Activated B cell treated with CpG ODN at 0.5 μM for 24 hours (primary cell): ENCODE measurements around the gene PGBD1. TPM values are rescaled to one million over a fixed set of nuclear protein-coding genes. Genes with fewer than 3 reads are reported as not detected.

Experiments used
- ATAC-seq: fragments of 200-7000 bp; cut with Tn5 transposase; one replicate; pipeline ENCODE4 v1.10.0; 2021; ENCODE audit warnings: low read depth, mild to moderate bottlenecking, moderate library complexity
- CTCF ChIA-PET: fragments of 350-600 bp; sonication (Branson Sonifier 250); formaldehyde crosslinking; loops from one replicate; lab custom pipeline; 2021; ENCODE audit warnings: antibody characterized with exemption; lab: Charles Lee
- POLR2A ChIA-PET: fragments of 350-600 bp; sonication (Branson Sonifier 250); formaldehyde crosslinking; loops from one replicate; lab custom pipeline; 2021; ENCODE audit warnings: antibody characterized with exemption; lab: Charles Lee
- DNase-seq: peaks from one replicate; pipeline ENCODE4 v3.0.0; 2022
- H3K27ac Mint-ChIP-seq: one replicate; pipeline ENCODE4 v1.8.0; 2020; ENCODE audit warnings: mixed read lengths
- H3K27me3 Mint-ChIP-seq: one replicate; pipeline ENCODE4 v1.8.0; 2021; ENCODE audit warnings: mixed read lengths
- H3K36me3 Mint-ChIP-seq: one replicate; pipeline ENCODE4 v1.8.0; 2021; ENCODE audit warnings: low read depth, mixed read lengths
- H3K4me1 Mint-ChIP-seq: one replicate; pipeline ENCODE4 v1.8.0; 2021; ENCODE audit warnings: mixed read lengths
- H3K4me3 Mint-ChIP-seq: one replicate; pipeline ENCODE4 v1.8.0; 2020; ENCODE audit warnings: mild to moderate bottlenecking, mixed read lengths
- H3K9me3 Mint-ChIP-seq: one replicate; pipeline ENCODE4 v1.8.0; 2020; ENCODE audit warnings: mixed read lengths
- CTCF ChIP-seq: fragments of 200-600 bp; IDR thresholded peaks from one replicate; pipeline ENCODE4 v1.8.0; 2022; ENCODE audit warnings: antibody characterized with exemption, mild to moderate bottlenecking
- intact Hi-C: fragments of 100-400 bp; cut with micrococcal nuclease; formaldehyde crosslinking; loops from one replicate; pipeline ENCODE4 v1.15.1; 2024
- total RNA-seq: library from RNA; stranded (reverse); gene quantifications from 2 replicates; pipeline ENCODE4 v1.2.3, GENCODE V29; 2022

The PGBD1 gene
- total RNA-seq, 1 donor from 2014 or later, result 1.8 TPM

GRCh38 chr6:28263922-28264321 is 17.4 kb upstream of the PGBD1 start:
- ChIA-PET POLR2A (interaction anchor here (1.7 kb wide), 1 partner anchor 12 kb away, joined by 6 read pairs; the partner anchor contains the start of gene ZKSCAN4), CTCF (no interaction called here)
- H3K27me3 Mint-ChIP-seq, result no peaks in the 10 kb centered on the region
- peaks cover 6% of the 10 kb centered on the region for H3K4me1 Mint-ChIP-seq
- no peak for DNase-seq
- H3K36me3 Mint-ChIP-seq, result no peaks in the 10 kb centered on the region
- intact Hi-C loops, result loop anchor here (10.0 kb wide), 2 partner anchors 71 to 359 kb away; partner anchors contain the start of gene ZSCAN31
- no peaks in the 10 kb centered on the region for H3K9me3 Mint-ChIP-seq
- H3K27ac Mint-ChIP-seq, result no peak overlapping the region
- no peak for TF ChIP-seq CTCF
- H3K4me3 Mint-ChIP-seq, result no peak overlapping the region
- ATAC-seq, result no peak

GRCh38 chr6:28264834-28265401 is 16.5 kb upstream of the PGBD1 start:
- no peaks in the 10 kb centered on the region for H3K27me3 Mint-ChIP-seq
- ChIA-PET CTCF (no interaction called here), POLR2A (interaction anchor here (1.7 to 4.0 kb wide), 2 partner anchors 12 to 13 kb away, joined by 6 to 63 read pairs; partner anchors contain the start of gene ZKSCAN4)
- intact Hi-C loops, result loop anchor here (5.0 to 10.0 kb wide), 5 partner anchors 48 to 360 kb away; partner anchors contain the start of genes ZNF165, ZSCAN16 and ZSCAN31
- peaks cover 10% of the 10 kb centered on the region for H3K4me1 Mint-ChIP-seq
- H3K36me3 Mint-ChIP-seq, result no peaks in the 10 kb centered on the region
- no peak overlapping the region for H3K27ac Mint-ChIP-seq
- no peak overlapping the region for H3K4me3 Mint-ChIP-seq
- DNase-seq, result no peak
- TF ChIP-seq CTCF, result no peak
- H3K9me3 Mint-ChIP-seq, result no peaks in the 10 kb centered on the region
- ATAC-seq, result no peak

- Mint-ChIP-seq H3K9me3 (no peaks in the 10 kb centered on the region), H3K4me3 (no peak overlapping the region), H3K36me3 (peaks cover 5% of the 10 kb centered on the region), H3K4me1 (peaks cover 10% of the 10 kb centered on the region), H3K27me3 (no peaks in the 10 kb centered on the region), H3K27ac (no peak overlapping the region)
- DNase-seq, result no peak
- TF ChIP-seq CTCF, result no peak
- ChIA-PET CTCF (interaction anchor here (1.2 to 2.6 kb wide), 4 partner anchors 14 to 125 kb away, joined by 3 to 13 read pairs (median 7); partner anchors contain the start of genes ZKSCAN3, ZKSCAN4 and ZKSCAN8), POLR2A (interaction anchor here (0.6 to 4.0 kb wide), 18 partner anchors 14 to 1792 kb away, joined by 3 to 63 read pairs (median 8); partner anchors contain the start of genes PGBD1, ZKSCAN3, ZKSCAN4 and ZKSCAN8)
- peak; percentile 4 for ATAC-seq
- intact Hi-C loops, result loop anchor here (5.0 to 10.0 kb wide), 5 partner anchors 49 to 362 kb away; partner anchors contain the start of genes ZNF165, ZSCAN16 and ZSCAN31
These were observed 14.8 kb upstream of the PGBD1 start for GRCh38 chr6:28266563-28266961.

GRCh38 chr6:28266962-28267694 is 14.2 kb upstream of the PGBD1 start, which contains the start of gene ZSCAN26:
ZSCAN26 (plus strand) TSS chr6:28267143; CDS start chr6:28271920, 4,777 bp downstream.
- CTCF ChIA-PET, result interaction anchor here (1.2 to 2.6 kb wide), 6 partner anchors 13 to 162 kb away, joined by 3 to 13 read pairs (median 6); partner anchors contain the start of genes ZKSCAN3, ZKSCAN4 and ZKSCAN8
- Mint-ChIP-seq H3K27me3 (no peaks in the 10 kb centered on the region), H3K27ac (peak within 1 kb of the TSS; percentile 46), H3K4me1 (peaks cover 10% of the 10 kb centered on the region), H3K4me3 (no peak within 1 kb of the TSS), H3K9me3 (no peaks in the 10 kb centered on the region), H3K36me3 (peaks cover 11% of the 10 kb centered on the region)
- POLR2A ChIA-PET, result interaction anchor here (0.6 to 4.0 kb wide), 26 partner anchors 9 to 1793 kb away, joined by 3 to 63 read pairs (median 6); partner anchors contain the start of genes NKAPL, PGBD1, ZKSCAN3 and ZKSCAN4
- no peak for TF ChIP-seq CTCF
- ATAC-seq, result peak; percentile 96
- peak; percentile 77 for DNase-seq
- intact Hi-C loops, result loop anchor here (1.0 to 10.0 kb wide), 11 partner anchors 8 to 362 kb away; partner anchors contain the start of genes NKAPL, PGBD1, ZKSCAN3 and ZKSCAN4
